GM12873 (cell line): ENCODE data around the gene DCAF6.

Experiments
- CTCF ChIP-seq: IDR thresholded peaks from 2 replicates; pipeline ENCODE4 v1.5.1; 2012; ENCODE audit warnings: low read depth, mild to moderate bottlenecking, moderate library complexity, low read length, control low read depth; ENCODE audit not compliant: insufficient read depth; ENCODE audit errors: missing control alignments

Gene DCAF6

GRCh38 chr1:167950569-167950968 lies 14.1 kb downstream of the DCAF6 start:
- TF ChIP-seq CTCF, result no peak

- no peak for TF ChIP-seq CTCF
These were observed 19.4 kb downstream of the DCAF6 start for GRCh38 chr1:167955915-167956314.

- no peak for TF ChIP-seq CTCF
These were observed 21.2 kb downstream of the DCAF6 start for GRCh38 chr1:167957710-167958109.

- TF ChIP-seq CTCF, result no peak
These were observed 28.2 kb downstream of the DCAF6 start for GRCh38 chr1:167964646-167965045.

- no peak for TF ChIP-seq CTCF
These were observed 29.6 kb downstream of the DCAF6 start for GRCh38 chr1:167966050-167966449.

GRCh38 chr1:167968569-167968968 lies 32.1 kb downstream of the DCAF6 start:
- TF ChIP-seq CTCF, result no peak

GRCh38 chr1:167973832-167974231 lies 37.3 kb downstream of the DCAF6 start:
- TF ChIP-seq CTCF, result no peak
